Mesendoderm (in vitro differentiated cells): ENCODE measurements around the gene KCNAB2.

Experiments
- DNase-seq: peaks from one replicate; pipeline ENCODE4 v3.0.0; 2013
- H2AK5ac ChIP-seq: 2 replicates; pipeline ENCODE4 v1.6.1; 2013; ENCODE audit warnings: low read length, inconsistent platforms
- H2BK120ac ChIP-seq: 2 replicates; pipeline ENCODE4 v1.6.1; 2013; ENCODE audit warnings: low read depth, mild to moderate bottlenecking, low read length, moderate library complexity, mixed read lengths
- H2BK15ac ChIP-seq: replicated peaks from 2 replicates; pipeline ENCODE4 v1.6.1; 2013; ENCODE audit warnings: low read depth, mild to moderate bottlenecking, moderate library complexity
- H2BK5ac ChIP-seq: 2 replicates; pipeline ENCODE4 v1.6.1; 2013; ENCODE audit warnings: low read length, inconsistent platforms
- H3K18ac ChIP-seq: 2 replicates; pipeline ENCODE4 v1.6.1; 2013; ENCODE audit warnings: mild to moderate bottlenecking, low read length, mixed read lengths
- H3K23ac ChIP-seq: one replicate; pipeline ENCODE4 v1.6.1; 2013; ENCODE audit warnings: low read length
- H3K27ac ChIP-seq: 2 replicates; pipeline ENCODE4 v1.5.1; 2013; ENCODE audit warnings: low read depth, mild to moderate bottlenecking, inconsistent platforms, low read length, moderate library complexity
- H3K27me3 ChIP-seq: 2 replicates; pipeline ENCODE4 v1.6.1; 2013; ENCODE audit warnings: low read length, control low read depth, mild to moderate bottlenecking, inconsistent platforms; ENCODE audit not compliant: insufficient read depth, poor library complexity
- H3K36me3 ChIP-seq: 2 replicates; pipeline ENCODE4 v1.6.1; 2013; ENCODE audit warnings: low read length, inconsistent platforms; ENCODE audit not compliant: control insufficient read depth, insufficient read depth
- H3K4ac ChIP-seq: one replicate; pipeline ENCODE4 v1.6.1; 2013; ENCODE audit warnings: low read depth, mild to moderate bottlenecking, low read length, moderate library complexity
- H3K4me1 ChIP-seq: 2 replicates; pipeline ENCODE4 v1.6.1; 2013; ENCODE audit warnings: low read depth, low read length, inconsistent platforms; ENCODE audit not compliant: control insufficient read depth
- H3K4me2 ChIP-seq: 2 replicates; pipeline ENCODE4 v1.6.1; 2013; ENCODE audit warnings: low read length
- H3K4me3 ChIP-seq: 2 replicates; pipeline ENCODE4 v1.5.1; 2013; ENCODE audit warnings: mild to moderate bottlenecking, low read length
- H3K56ac ChIP-seq: one replicate; pipeline ENCODE4 v1.6.1; 2013; ENCODE audit warnings: low read length
- H3K79me1 ChIP-seq: 2 replicates; pipeline ENCODE4 v1.6.1; 2013; ENCODE audit warnings: low read length, inconsistent platforms
- H3K79me2 ChIP-seq: 2 replicates; pipeline ENCODE4 v1.6.1; 2013; ENCODE audit warnings: mild to moderate bottlenecking, low read length; ENCODE audit not compliant: control insufficient read depth, insufficient read depth
- H3K9ac ChIP-seq: 2 replicates; pipeline ENCODE4 v1.6.1; 2013; ENCODE audit warnings: low read length, inconsistent platforms
- H4K5ac ChIP-seq: one replicate; pipeline ENCODE4 v1.6.1; 2013; ENCODE audit warnings: low read length
- H4K8ac ChIP-seq: one replicate; pipeline ENCODE4 v1.6.1; 2013; ENCODE audit warnings: low read depth, mild to moderate bottlenecking, control low read depth, low read length, moderate library complexity
- WGBS: extraction: QIAGEN DNeasy Blood & Tissue Kit; methylation state at CpG from one replicate; pipeline ENCODE4 v1.1.7; 2013; ENCODE audit warnings: low lambda C conversion rate, missing lambda C conversion rate; ENCODE audit not compliant: insufficient coverage; ENCODE audit errors: extremely low coverage; 5-methylcytosine and 5-hydroxymethylcytosine counted together

The KCNAB2 gene

GRCh38 chr1:6008696-6009095 lies 37.0 kb upstream of the KCNAB2 start:
- H3K36me3 ChIP-seq, result no peaks in the 10 kb centered on the region
- no peak overlapping the region for H2AK5ac ChIP-seq
- no CpG with 5 or more reads among the region's 6 CpGs for WGBS
- no peak overlapping the region for H2BK15ac ChIP-seq
- H3K4ac ChIP-seq, result no peak overlapping the region
- H3K27me3 ChIP-seq, result no peaks in the 10 kb centered on the region
- H3K4me3 ChIP-seq, result no peak overlapping the region
- H3K56ac ChIP-seq, result no peak overlapping the region
- H3K4me1 ChIP-seq, result no peaks in the 10 kb centered on the region
- no peak overlapping the region for H4K8ac ChIP-seq
- H3K18ac ChIP-seq, result no peak overlapping the region
- no peaks in the 10 kb centered on the region for H3K79me2 ChIP-seq
- DNase-seq, result no peak
- no peak overlapping the region for H3K23ac ChIP-seq
- no peak overlapping the region for H3K27ac ChIP-seq
- H3K79me1 ChIP-seq, result no peaks in the 10 kb centered on the region
- H4K5ac ChIP-seq, result no peak overlapping the region
- H2BK5ac ChIP-seq, result no peak overlapping the region
- H3K9ac ChIP-seq, result no peak overlapping the region
- H2BK120ac ChIP-seq, result no peak overlapping the region
- H3K4me2 ChIP-seq, result no peak overlapping the region

- no peak overlapping the region for H3K18ac ChIP-seq
- no peak overlapping the region for H2BK15ac ChIP-seq
- DNase-seq, result no peak
- no peak overlapping the region for H3K9ac ChIP-seq
- H3K56ac ChIP-seq, result no peak overlapping the region
- no peak overlapping the region for H2AK5ac ChIP-seq
- no peak overlapping the region for H2BK5ac ChIP-seq
- no peaks in the 10 kb centered on the region for H3K79me2 ChIP-seq
- H3K4ac ChIP-seq, result no peak overlapping the region
- no peaks in the 10 kb centered on the region for H3K36me3 ChIP-seq
- no peak overlapping the region for H3K27ac ChIP-seq
- no peak overlapping the region for H3K4me3 ChIP-seq
- H3K79me1 ChIP-seq, result no peaks in the 10 kb centered on the region
- no peaks in the 10 kb centered on the region for H3K27me3 ChIP-seq
- H4K5ac ChIP-seq, result no peak overlapping the region
- H3K23ac ChIP-seq, result no peak overlapping the region
- no peaks in the 10 kb centered on the region for H3K4me1 ChIP-seq
- no CpG with 5 or more reads among the region's 23 CpGs for WGBS
- H3K4me2 ChIP-seq, result no peak overlapping the region
- H4K8ac ChIP-seq, result no peak overlapping the region
- H2BK120ac ChIP-seq, result no peak overlapping the region
Measured at GRCh38 chr1:6009120-6010040, 36.3 kb upstream of the KCNAB2 start.

- no peak overlapping the region for H4K8ac ChIP-seq
- no peak overlapping the region for H3K27ac ChIP-seq
- H4K5ac ChIP-seq, result no peak overlapping the region
- DNase-seq, result no peak
- H2AK5ac ChIP-seq, result no peak overlapping the region
- H3K4me3 ChIP-seq, result no peak overlapping the region
- no peaks in the 10 kb centered on the region for H3K27me3 ChIP-seq
- no peak overlapping the region for H2BK5ac ChIP-seq
- H2BK15ac ChIP-seq, result no peak overlapping the region
- no peaks in the 10 kb centered on the region for H3K79me1 ChIP-seq
- H3K4ac ChIP-seq, result no peak overlapping the region
- H3K9ac ChIP-seq, result no peak overlapping the region
- no peaks in the 10 kb centered on the region for H3K4me1 ChIP-seq
- H3K36me3 ChIP-seq, result no peaks in the 10 kb centered on the region
- no peak overlapping the region for H3K4me2 ChIP-seq
- H3K23ac ChIP-seq, result no peak overlapping the region
- H2BK120ac ChIP-seq, result no peak overlapping the region
- no peak overlapping the region for H3K18ac ChIP-seq
- H3K79me2 ChIP-seq, result no peaks in the 10 kb centered on the region
- H3K56ac ChIP-seq, result no peak overlapping the region
- WGBS, result no CpG with 5 or more reads among the region's 10 CpGs
Measured at GRCh38 chr1:6010554-6010953, 35.1 kb upstream of the KCNAB2 start.

DNA sequence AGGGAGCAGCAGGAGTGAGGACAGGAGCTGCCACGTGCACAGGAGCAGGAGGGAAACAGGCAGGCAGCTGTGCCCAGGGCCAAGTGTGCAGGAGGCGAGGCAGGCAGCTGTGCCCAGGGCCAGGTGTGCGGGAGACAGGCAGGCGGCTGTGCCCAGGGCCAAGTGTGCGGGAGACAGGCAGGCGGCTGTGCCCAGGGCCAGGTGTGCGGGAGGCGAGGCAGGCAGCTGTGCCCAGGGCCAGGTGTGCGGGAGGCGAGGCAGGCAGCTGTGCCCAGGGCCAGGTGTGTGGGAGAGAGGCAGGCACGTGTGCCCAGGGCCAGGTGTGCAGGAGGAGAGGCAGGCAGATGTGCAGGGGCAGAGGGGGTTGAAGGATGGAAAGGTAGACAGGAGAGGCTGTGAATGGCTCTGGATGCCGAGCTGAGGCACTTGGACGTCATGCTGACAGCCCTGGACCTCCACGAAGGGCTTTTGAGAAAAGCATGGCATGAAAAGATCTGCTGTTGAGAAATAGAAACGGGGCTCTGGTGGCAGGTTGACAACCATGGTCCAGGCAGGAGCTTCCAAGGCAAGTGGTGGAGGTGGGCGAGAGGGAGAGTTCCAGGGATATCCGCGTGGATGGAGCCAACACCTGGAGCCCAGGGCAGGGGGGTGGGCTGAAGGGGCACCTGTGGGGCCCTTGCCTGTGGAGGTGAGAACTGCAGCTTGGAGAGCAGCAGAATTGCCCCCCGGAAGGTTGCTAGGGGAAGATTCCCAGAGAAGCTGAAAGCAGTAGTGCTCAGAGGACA lies 34.3 kb upstream of the KCNAB2 start:
- Histone ChIP-seq H2BK15ac (no peak overlapping the region), H2BK5ac (no peak overlapping the region), H3K27me3 (no peaks in the 10 kb centered on the region), H3K36me3 (no peaks in the 10 kb centered on the region), H3K4me1 (no peaks in the 10 kb centered on the region), H3K4ac (no peak overlapping the region), H2BK120ac (no peak overlapping the region), H3K4me3 (no peak overlapping the region), H3K4me2 (no peak overlapping the region), H3K27ac (no peak overlapping the region), H4K8ac (no peak overlapping the region), H3K9ac (no peak overlapping the region), H3K56ac (no peak overlapping the region), H4K5ac (no peak overlapping the region), H3K79me2 (no peaks in the 10 kb centered on the region), H3K18ac (no peak overlapping the region), H3K79me1 (no peaks in the 10 kb centered on the region), H2AK5ac (no peak overlapping the region), H3K23ac (no peak overlapping the region)
- DNase-seq, result no peak
- WGBS, result no CpG with 5 or more reads among the region's 19 CpGs

GRCh38 chr1:6011946-6012258 lies 33.8 kb upstream of the KCNAB2 start:
- no peaks in the 10 kb centered on the region for H3K4me1 ChIP-seq
- no peaks in the 10 kb centered on the region for H3K79me1 ChIP-seq
- H3K27ac ChIP-seq, result no peak overlapping the region
- no peak overlapping the region for H2AK5ac ChIP-seq
- H3K18ac ChIP-seq, result no peak overlapping the region
- H3K36me3 ChIP-seq, result no peaks in the 10 kb centered on the region
- WGBS, result 100% methylated on average over 2 of the region's 3 CpGs
- no peaks in the 10 kb centered on the region for H3K27me3 ChIP-seq
- H3K23ac ChIP-seq, result no peak overlapping the region
- DNase-seq, result no peak
- no peak overlapping the region for H3K9ac ChIP-seq
- no peak overlapping the region for H4K5ac ChIP-seq
- no peak overlapping the region for H4K8ac ChIP-seq
- H3K4me3 ChIP-seq, result no peak overlapping the region
- H3K56ac ChIP-seq, result no peak overlapping the region
- H2BK120ac ChIP-seq, result no peak overlapping the region
- no peak overlapping the region for H2BK5ac ChIP-seq
- no peaks in the 10 kb centered on the region for H3K79me2 ChIP-seq
- H3K4ac ChIP-seq, result no peak overlapping the region
- no peak overlapping the region for H3K4me2 ChIP-seq
- H2BK15ac ChIP-seq, result no peak overlapping the region
